NOMO-1 treated with DMSO at 0.1 percent for 48 hours (cell line): ENCODE measurements around the gene GTPBP4.
"Not testable (repeated sequence)": the region's sequence is repeated elsewhere in the genome, so short reads cannot be mapped to it uniquely, and the experiment has no call there.

Experiments used
- DNase-seq: peaks from one replicate; lab custom pipeline; 2025; ENCODE audit not compliant: unreplicated experiment; lab: John Stamatoyannopoulos, UW

The GTPBP4 gene

GRCh38 chr10:1056326-1057105 lies 68.3 kb downstream of the GTPBP4 start, which contains the start of gene WDR37:
Gene WDR37 (plus strand): TSS chr10:1056385. CDS start chr10:1072156, 15,771 bp downstream.
- peak; percentile 66 for DNase-seq

- peak; percentile 81 for DNase-seq
Measured at GRCh38 chr10:1057106-1057657, 68.9 kb downstream of the GTPBP4 start.

GRCh38 chr10:1058017-1058416 lies 69.8 kb downstream of the GTPBP4 start:
- DNase-seq = no peak

GRCh38 chr10:1059902-1060301 lies 71.7 kb downstream of the GTPBP4 start:
- no peak for DNase-seq

GRCh38 chr10:1061930-1062774 lies 73.9 kb downstream of the GTPBP4 start:
- DNase-seq = no peak

GRCh38 chr10:1063232-1063865 lies 75.1 kb downstream of the GTPBP4 start:
- DNase-seq = no peak

- DNase-seq = no peak
Measured at GRCh38 chr10:1064964-1065247, 76.7 kb downstream of the GTPBP4 start.

GRCh38 chr10:1066734-1067133 lies 78.5 kb downstream of the GTPBP4 start:
- DNase-seq = not testable (repeated sequence)

GRCh38 chr10:1068380-1069361 lies 80.4 kb downstream of the GTPBP4 start:
- no peak for DNase-seq
